Neural cell (in vitro differentiated cells): Measurements from ENCODE around the gene HHATL.

Experiments used
- CTCF ChIP-seq: fragments of 450-650 bp; IDR thresholded peaks from 2 replicates; pipeline ENCODE4 v1.5.1; 2014; ENCODE audit warnings: antibody characterized with exemption, mild to moderate bottlenecking, moderate library complexity; ENCODE audit not compliant: poor library complexity, severe bottlenecking
- EP300 ChIP-seq: fragments of 450-650 bp; conservative IDR thresholded peaks from 2 replicates; pipeline ENCODE4 v1.6.1; 2014; ENCODE audit warnings: antibody characterized with exemption, mild to moderate bottlenecking, moderate library complexity; ENCODE audit not compliant: poor library complexity, severe bottlenecking
- EZH2 ChIP-seq: fragments of 200-600, 300-800 bp; shearing (Covaris generic), sonication (generic); IDR thresholded peaks from 2 replicates; pipeline ENCODE4 v1.6.1; 2014; ENCODE audit warnings: antibody characterized with exemption, low read length, borderline replicate concordance, mild to moderate bottlenecking; ENCODE audit not compliant: insufficient read depth, poor library complexity, severe bottlenecking
- MXI1 ChIP-seq: fragments of 450-650 bp; conservative IDR thresholded peaks from 2 replicates; pipeline ENCODE4 v1.6.1; 2014; ENCODE audit warnings: antibody characterized with exemption, mild to moderate bottlenecking; ENCODE audit not compliant: poor library complexity, severe bottlenecking
- POLR2AphosphoS5 ChIP-seq: IDR thresholded peaks from 2 replicates; pipeline ENCODE4 v1.6.1; 2012
- TAF1 ChIP-seq: IDR thresholded peaks from 2 replicates; pipeline ENCODE4 v1.6.1; 2012; ENCODE audit warnings: low read depth
- TF ChIP-seq, protein P1 (sequence below): IDR thresholded peaks from 2 replicates; pipeline ENCODE4 v1.6.1; 2012; ENCODE audit warnings: borderline replicate concordance

DNA sequence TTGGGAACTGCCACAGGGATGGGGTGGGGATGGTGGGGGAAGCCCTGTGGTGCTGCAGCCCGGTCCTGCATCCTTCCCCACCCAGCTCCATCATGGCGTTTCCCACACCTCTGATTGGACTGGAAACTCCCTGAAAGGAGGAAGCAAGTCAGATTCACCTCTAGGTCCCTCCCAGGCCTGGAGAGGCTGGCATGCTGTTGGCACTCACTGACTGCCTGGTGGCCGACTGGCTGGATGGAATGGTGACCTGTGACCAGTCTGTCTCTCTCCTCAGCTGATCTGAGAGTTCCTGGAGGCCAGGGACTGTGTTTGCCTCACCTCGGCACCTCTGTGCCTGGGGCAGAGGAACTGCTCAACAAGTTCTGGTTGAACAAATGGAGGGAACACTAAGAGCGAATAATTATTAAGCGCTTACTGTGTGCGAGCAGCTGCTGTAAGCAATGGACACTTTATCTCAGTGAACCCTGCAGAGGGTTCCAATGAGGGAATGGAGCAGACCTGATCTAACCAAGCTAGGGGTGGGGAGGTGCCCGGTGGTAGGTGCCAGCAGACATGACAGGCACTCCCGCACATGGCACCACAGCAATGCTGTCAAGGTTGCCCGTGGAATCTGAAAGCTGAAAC is 3.5 kb upstream of the HHATL start:
- TF ChIP-seq EP300 (no peak), EZH2 (no peak), CTCF (no peak), TAF1 (no peak), POLR2AphosphoS5 (no peak), MXI1 (no peak)
- TF ChIP-seq, protein P1, sequence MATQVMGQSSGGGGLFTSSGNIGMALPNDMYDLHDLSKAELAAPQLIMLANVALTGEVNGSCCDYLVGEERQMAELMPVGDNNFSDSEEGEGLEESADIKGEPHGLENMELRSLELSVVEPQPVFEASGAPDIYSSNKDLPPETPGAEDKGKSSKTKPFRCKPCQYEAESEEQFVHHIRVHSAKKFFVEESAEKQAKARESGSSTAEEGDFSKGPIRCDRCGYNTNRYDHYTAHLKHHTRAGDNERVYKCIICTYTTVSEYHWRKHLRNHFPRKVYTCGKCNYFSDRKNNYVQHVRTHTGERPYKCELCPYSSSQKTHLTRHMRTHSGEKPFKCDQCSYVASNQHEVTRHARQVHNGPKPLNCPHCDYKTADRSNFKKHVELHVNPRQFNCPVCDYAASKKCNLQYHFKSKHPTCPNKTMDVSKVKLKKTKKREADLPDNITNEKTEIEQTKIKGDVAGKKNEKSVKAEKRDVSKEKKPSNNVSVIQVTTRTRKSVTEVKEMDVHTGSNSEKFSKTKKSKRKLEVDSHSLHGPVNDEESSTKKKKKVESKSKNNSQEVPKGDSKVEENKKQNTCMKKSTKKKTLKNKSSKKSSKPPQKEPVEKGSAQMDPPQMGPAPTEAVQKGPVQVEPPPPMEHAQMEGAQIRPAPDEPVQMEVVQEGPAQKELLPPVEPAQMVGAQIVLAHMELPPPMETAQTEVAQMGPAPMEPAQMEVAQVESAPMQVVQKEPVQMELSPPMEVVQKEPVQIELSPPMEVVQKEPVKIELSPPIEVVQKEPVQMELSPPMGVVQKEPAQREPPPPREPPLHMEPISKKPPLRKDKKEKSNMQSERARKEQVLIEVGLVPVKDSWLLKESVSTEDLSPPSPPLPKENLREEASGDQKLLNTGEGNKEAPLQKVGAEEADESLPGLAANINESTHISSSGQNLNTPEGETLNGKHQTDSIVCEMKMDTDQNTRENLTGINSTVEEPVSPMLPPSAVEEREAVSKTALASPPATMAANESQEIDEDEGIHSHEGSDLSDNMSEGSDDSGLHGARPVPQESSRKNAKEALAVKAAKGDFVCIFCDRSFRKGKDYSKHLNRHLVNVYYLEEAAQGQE, result no peak
